Ascending aorta (tissue), 2 donors: ENCODE measurements around the gene P2RY14. TPM values are rescaled to one million over a fixed set of nuclear protein-coding genes. Genes with fewer than 3 reads are reported as not detected.

Experiments
- DNase-seq, 2 donors: peaks; one replicate each; pipeline ENCODE4 v3.0.0-alpha.2; 2019; ENCODE audit warnings: low spot score in 2 of 2
- H3K27ac ChIP-seq, 2 donors: fragments of 200-600 bp; sonication (generic); one replicate each; pipeline ENCODE4 v1.5.1; 2016 to 2017; ENCODE audit warnings: mild to moderate bottlenecking in 1 of 2
- H3K27me3 ChIP-seq: fragments of 200-600 bp; sonication (generic); one replicate; pipeline ENCODE4 v1.5.1; 2017
- H3K36me3 ChIP-seq, 2 donors: fragments of 200-600 bp; sonication (generic); one replicate each; pipeline ENCODE4 v1.5.1; 2016
- H3K4me1 ChIP-seq, 2 donors: fragments of 200-600 bp; sonication (generic); one replicate each; pipeline ENCODE4 v1.5.1; 2016 to 2017; ENCODE audit warnings: mild to moderate bottlenecking in 1 of 2
- H3K4me3 ChIP-seq, 2 donors: fragments of 200-600 bp; sonication (generic); one replicate each; pipeline ENCODE4 v1.5.1; 2016 to 2017; ENCODE audit warnings: mild to moderate bottlenecking in 1 of 2
- H3K9me3 ChIP-seq, 2 donors: fragments of 200-600 bp; sonication (generic); one replicate each; pipeline ENCODE4 v1.5.1; 2016
- intact Hi-C: fragments of 100-400 bp; cut with DNase I; formaldehyde crosslinking; loops from one replicate; pipeline ENCODE4 v1.15.1; 2023
- total RNA-seq: library from RNA; depleted of rRNA; stranded (reverse); fragments of >200 nt; gene quantifications from one replicate; pipeline ENCODE4 v1.1.0, GENCODE V29; 2016
- TF ChIP-seq, protein P1 (sequence below), 3 experiments: fragments of 200-600 bp in 2 of 3; fragments of 450-650 bp in 1 of 3; sonication (generic) in 2 of 3; IDR thresholded peaks; one replicate each; pipeline ENCODE4 v1.5.1; 2016 to 2019; ENCODE audit warnings: antibody characterized with exemption in 3 of 3, mild to moderate bottlenecking in 1 of 3, moderate library complexity in 1 of 3

P2RY14 gene
- total RNA-seq, 1 donor from 2014 or later = 2.7 TPM

- intact Hi-C loops = no loop called here
- Histone ChIP-seq H3K27ac (peak overlapping the region in 1 of 2 donors; percentile 33), H3K4me3 (no peak overlapping the region), H3K4me1 (no peaks in the 10 kb centered on the region), H3K27me3 (no peaks in the 10 kb centered on the region), H3K36me3 (no peaks in the 10 kb centered on the region), H3K9me3 (no peaks in the 10 kb centered on the region)
- TF ChIP-seq, protein P1, sequence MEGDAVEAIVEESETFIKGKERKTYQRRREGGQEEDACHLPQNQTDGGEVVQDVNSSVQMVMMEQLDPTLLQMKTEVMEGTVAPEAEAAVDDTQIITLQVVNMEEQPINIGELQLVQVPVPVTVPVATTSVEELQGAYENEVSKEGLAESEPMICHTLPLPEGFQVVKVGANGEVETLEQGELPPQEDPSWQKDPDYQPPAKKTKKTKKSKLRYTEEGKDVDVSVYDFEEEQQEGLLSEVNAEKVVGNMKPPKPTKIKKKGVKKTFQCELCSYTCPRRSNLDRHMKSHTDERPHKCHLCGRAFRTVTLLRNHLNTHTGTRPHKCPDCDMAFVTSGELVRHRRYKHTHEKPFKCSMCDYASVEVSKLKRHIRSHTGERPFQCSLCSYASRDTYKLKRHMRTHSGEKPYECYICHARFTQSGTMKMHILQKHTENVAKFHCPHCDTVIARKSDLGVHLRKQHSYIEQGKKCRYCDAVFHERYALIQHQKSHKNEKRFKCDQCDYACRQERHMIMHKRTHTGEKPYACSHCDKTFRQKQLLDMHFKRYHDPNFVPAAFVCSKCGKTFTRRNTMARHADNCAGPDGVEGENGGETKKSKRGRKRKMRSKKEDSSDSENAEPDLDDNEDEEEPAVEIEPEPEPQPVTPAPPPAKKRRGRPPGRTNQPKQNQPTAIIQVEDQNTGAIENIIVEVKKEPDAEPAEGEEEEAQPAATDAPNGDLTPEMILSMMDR (IDR thresholded peaks at IDR 0.05) = no peak
- no peak for DNase-seq
Observed at GRCh38 chr3:151169262-151169947, 108.9 kb downstream of the P2RY14 start.

DNA sequence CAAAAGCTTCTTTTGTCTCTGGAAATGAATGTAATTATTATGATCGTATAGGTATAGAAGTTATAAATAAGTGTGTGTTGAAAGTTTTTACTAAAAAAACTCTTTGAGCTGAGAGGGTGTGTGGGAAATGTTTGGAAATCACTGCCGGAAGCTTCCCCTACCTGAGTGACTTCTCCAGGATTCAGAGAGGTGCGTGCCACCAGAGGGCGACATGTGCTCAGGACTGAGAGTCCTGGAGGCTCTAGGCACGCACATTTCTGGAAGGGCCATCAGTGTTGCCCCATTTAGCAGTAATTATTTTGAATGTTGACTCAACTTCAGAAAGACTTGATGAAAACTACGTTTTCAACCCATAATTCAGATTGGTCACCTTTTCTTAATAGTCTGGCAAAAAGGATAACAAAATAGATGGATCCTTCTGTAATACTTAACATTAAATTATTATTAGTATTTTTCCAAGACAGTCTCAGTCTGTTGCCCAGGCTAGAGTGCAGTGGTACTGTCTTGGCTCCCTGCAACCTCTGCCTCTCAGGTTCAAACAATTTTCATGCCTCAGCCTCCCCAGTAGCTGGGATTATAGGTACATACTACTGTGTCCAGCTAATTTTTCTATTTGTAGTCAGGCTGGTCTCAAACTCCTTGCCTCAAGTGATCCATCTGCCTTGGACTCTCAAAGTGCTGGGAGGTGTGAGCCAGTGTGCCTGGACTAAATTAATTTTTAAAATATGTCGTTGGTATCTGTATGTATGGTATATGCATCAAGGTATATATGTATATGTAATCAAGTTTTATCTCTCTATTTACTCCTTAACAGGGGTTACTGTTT is 109.9 kb downstream of the P2RY14 start:
- intact Hi-C loops = loop anchor here (1.0 kb wide), 1 partner anchor 114 kb away; no protein-coding TSS in a partner anchor
- Histone ChIP-seq H3K9me3 (no peaks in the 10 kb centered on the region), H3K4me3 (no peak overlapping the region), H3K27ac (peak overlapping the region in 1 of 2 donors; percentile 33), H3K27me3 (no peaks in the 10 kb centered on the region), H3K36me3 (no peaks in the 10 kb centered on the region), H3K4me1 (no peaks in the 10 kb centered on the region)
- DNase-seq = peak in 1 of 2 donors; percentile 81
- TF ChIP-seq, protein P1 (IDR thresholded peaks at IDR 0.05) = peak; percentile 48 to 63 (median 56)

DNA sequence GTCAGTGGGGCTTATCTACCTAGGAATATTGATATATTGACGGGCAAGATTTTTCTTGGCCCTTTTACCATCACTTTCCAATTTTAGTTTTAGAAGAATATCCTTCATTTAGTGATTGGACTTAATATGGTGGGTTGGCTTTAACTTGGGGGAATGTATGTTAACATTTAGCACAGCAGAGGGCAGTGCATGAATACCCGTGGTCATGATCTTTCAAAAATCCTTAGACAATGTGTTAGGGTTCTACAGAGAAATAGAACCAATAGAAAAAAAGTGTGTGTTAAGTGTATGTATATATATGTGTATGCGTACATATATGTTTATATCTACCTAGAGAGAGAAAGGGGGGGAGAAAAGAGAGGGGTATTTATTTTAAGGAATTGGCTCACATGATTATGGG is 112.2 kb downstream of the P2RY14 start:
- intact Hi-C loops = no loop called here
- Histone ChIP-seq H3K27ac (no peak overlapping the region), H3K4me1 (no peaks in the 10 kb centered on the region), H3K4me3 (no peak overlapping the region), H3K9me3 (no peaks in the 10 kb centered on the region), H3K27me3 (no peaks in the 10 kb centered on the region), H3K36me3 (no peaks in the 10 kb centered on the region)
- TF ChIP-seq, protein P1 (IDR thresholded peaks at IDR 0.05) = no peak
- DNase-seq = no peak

DNA sequence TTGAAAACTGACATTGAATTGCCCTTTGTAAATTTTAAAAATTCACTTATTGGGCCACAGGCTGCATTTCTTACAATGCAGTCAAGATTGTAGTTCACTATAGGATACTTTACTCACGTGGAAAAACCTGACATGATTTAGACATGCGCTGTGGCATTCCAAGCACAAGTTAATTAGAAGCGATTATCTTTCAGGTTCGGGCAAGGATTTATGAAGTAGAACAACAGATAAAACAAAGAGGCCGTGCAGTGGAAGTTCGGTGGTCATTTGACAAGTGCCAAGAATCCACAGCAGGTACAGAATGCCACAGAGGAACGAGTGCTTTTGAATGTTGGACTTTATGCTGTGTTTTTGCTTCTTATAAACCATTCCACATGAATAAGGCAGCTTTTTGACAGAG is 113.1 kb downstream of the P2RY14 start:
- no peak overlapping the region for H3K27ac ChIP-seq
- TF ChIP-seq, protein P1 (IDR thresholded peaks at IDR 0.05) = no peak
- no peaks in the 10 kb centered on the region for H3K9me3 ChIP-seq
- intact Hi-C loops = no loop called here
- no peak for DNase-seq
- no peaks in the 10 kb centered on the region for H3K27me3 ChIP-seq
- no peak overlapping the region for H3K4me3 ChIP-seq
- no peaks in the 10 kb centered on the region for H3K36me3 ChIP-seq
- H3K4me1 ChIP-seq = no peaks in the 10 kb centered on the region

Other genes starting within 250 kb of the P2RY14 start
- gene MED12L, start 192.9 kb downstream of the P2RY14 start, total RNA-seq = 0.43 TPM
- 3.2 TPM for gene GPR171, start 75.3 kb downstream of the P2RY14 start, total RNA-seq
- not detected for gene GPR87, start 38.3 kb upstream of the P2RY14 start, total RNA-seq
- gene P2RY13, start 51.0 kb upstream of the P2RY14 start, total RNA-seq = 0.75 TPM
- not detected for gene P2RY12, start 106.2 kb upstream of the P2RY14 start, total RNA-seq
- gene IGSF10, start 182.5 kb upstream of the P2RY14 start, total RNA-seq = 1.7 TPM